GM18861 (cell line): ENCODE data around the gene PFDN4.
A peak's percentile ranks its signal among the peaks of the same experiment; 100 is the strongest.

Experiments
- ATAC-seq: cut with Tn5 transposase; IDR thresholded peaks from one replicate; pipeline ENCODE4 v1.9.1; 2021; ENCODE audit not compliant: unreplicated experiment

Gene PFDN4

DNA sequence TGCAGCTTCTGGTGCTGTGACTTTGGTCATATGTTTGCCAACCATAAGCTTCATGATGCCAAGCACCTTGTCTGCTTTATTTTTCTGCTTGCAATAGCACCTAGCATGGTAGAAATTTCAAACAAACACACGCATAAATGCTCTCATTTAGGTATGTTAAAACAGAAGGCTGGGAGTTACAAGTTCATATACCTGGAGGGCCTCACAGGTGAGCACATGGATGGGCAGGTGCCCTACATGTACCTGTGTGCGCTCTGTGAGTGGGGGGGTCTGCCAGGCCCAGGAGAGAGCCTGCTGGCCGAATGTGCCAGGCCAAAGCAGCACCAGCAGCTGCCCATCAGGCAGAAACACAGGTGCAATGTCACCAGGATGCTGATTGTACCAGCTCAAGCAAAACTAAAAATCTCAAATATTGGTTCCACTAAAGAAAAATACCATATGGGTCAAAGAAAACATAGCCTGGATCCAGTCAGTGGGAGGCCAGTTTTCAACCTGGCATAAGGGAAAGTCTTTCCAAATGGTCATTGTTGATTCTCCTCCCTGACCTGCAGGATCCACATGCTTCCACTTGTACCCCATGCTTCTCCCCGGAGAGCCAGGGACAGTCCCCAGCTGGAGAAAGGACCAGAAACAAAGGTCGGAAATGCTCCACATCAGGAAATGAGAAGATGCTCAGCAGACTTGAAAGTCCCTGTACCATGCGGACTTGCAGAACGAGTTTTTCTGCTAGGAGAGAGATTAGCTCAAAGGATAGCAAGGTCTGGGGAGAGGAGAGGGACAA is 7.2 kb upstream of the PFDN4 start:
- ATAC-seq: no peak

DNA sequence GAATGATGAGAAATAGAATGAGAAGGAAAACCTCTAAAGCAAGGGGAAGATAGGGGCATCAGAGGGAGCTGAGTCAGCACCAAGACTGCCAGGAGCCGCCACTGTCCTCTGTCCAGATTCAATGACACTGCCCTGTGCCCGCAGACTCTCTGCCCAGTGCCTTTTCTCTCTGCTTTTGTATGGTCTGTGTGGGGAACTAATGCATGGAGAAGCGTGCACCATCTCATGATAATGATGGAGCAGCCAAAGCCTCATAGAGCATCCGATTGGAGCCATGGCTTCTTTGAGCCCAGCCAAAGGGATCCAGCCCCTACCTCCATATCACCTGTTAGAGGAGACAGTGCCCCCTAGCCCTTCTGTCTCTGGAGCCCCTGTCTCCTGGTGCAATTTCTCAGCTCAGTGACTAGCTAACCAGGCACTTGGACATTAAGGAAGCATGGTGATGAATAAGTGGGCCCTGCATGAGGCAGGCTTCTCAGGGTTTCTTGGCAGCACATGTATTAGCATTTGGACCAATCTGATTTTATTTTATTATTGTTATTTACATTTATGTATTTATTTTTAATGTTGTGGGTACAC is 6.5 kb upstream of the PFDN4 start:
- ATAC-seq: no peak

DNA sequence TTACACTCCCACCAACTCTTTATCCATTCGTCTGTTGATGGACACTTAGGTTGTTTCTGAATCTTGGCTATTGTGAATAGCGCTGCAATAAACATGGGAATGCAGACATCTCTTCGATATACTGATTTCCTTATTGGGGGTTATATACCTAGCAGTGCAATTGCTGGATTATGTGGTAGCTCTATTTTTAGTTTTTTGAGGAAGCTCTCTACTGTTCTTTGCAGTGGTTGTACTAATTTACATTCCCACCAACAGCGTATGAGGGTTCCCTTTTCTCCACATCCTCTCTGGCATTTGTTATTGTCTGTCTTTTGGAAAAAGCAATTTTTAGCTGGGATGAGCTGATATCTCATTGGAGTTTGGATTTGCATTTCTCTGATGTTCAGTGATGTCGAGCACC is 4.6 kb upstream of the PFDN4 start:
- no peak for ATAC-seq

DNA sequence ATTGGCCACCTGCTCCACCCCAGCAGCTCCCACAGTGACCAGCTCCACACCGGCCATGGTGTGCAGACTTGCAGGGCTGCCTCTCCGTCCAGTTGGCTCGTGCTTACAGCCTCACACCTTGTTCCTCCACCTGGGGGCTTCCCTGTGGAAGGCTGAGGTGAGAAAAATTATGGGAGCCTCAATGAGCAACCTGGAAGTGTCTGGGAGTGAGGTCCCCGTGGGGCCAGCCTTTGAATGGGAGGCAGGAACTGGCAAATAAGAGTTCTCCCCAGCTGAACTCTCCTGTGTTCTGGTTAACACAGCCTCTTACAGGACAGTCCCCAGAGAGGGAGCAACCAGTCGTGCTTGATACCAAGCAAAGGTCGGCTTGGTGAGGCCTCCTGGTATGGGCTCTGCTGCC is 3.8 kb upstream of the PFDN4 start:
- no peak for ATAC-seq

DNA sequence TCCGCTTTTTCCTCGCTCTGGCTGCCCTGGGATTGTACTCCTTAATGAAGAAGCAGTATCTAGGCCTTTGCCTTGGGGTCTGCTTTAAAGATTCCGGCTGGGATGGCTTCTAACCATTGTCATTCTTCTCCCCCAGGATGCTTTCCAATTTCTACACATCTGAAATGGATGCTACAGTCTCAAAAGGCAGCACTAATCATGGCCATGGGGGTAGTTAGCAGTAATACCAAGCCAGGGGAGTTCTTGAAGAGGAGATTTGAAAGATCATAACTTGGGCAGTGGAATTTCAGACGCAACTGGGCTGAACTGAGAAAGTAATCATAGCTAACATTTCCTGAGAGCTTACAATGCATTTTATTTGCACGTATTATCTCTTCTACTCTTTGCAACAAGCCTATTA is 3.4 kb upstream of the PFDN4 start:
- ATAC-seq: no peak

DNA sequence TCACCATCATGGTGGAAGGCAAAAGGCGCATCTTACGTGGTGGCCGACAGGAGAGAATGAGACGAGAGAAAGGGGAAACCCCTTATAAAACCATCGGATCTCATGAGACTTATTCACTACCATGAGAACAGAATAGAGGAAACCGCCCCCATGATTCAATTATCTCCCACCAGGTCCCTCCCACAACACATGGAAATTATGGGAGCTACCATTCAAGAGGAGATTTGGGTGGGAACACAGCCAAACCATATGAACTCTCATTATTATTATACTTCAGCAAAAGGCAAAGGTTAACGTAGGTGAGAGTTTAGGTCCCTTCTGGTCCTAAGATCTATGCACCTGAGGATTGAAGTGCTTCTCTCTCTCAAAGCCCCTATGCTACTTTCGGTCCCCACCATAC is 2.4 kb upstream of the PFDN4 start:
- ATAC-seq: no peak

DNA sequence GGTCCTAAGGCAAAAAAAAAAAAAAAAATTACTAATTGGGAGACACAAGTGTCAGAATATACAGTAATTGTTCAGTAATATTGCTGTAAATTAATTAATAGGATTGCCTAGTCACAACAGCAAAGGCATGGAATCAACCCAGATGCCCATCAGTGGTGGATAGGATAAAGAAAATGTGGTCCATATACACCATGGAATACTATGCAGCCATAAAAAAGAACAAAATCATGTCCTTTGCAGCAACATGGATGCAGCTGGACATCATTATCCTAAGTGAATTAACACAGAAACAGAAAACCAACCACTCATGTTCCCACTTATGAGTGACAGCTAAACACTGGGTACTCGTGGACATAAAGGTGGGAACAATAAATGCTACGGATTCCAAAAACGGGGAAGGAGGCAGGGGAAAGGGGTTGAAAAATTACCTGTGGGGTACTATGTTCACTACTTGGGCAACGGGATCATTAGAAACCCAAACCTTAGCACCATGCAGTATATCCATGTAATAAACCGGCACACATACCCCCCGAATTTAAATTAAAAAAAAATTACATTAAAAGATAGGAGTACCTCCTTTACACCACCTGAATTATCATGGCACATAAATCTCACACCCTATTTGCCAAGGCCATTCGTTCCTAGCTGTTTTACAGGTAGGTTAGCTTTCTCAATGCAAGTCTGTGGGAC is 689 bp upstream of the PFDN4 start:
- no peak for ATAC-seq

DNA sequence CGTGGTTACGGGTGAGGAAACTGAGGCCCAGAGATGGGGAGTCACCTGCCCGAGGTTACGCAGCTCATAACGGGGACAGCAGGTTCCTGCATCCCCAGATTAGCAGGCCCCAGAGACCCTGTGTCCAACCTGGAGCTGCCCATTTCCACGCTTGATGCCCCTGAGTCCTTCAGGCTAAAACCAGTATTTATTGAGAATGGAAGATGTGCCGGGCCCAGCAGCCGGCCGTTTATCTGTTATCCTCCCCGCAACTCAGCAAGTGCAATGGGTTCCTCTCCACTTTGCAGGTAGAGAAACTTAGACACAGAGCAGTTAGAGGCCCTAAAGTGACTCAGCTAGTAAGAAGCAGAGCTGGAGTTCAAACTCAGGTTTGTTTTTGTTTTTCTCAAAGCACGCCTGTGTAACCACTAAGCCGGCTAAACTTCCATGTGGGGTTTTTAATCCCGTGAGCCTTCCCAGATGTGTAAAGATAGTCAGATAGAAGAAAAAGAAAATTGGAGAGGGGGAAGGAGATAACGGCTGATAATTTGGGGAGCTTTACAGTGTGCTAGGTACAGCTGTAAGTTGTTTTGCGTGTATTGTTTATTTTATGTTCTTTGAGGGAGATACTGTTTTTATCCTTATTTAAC is 775 bp downstream of the PFDN4 start:
- no peak for ATAC-seq

DNA sequence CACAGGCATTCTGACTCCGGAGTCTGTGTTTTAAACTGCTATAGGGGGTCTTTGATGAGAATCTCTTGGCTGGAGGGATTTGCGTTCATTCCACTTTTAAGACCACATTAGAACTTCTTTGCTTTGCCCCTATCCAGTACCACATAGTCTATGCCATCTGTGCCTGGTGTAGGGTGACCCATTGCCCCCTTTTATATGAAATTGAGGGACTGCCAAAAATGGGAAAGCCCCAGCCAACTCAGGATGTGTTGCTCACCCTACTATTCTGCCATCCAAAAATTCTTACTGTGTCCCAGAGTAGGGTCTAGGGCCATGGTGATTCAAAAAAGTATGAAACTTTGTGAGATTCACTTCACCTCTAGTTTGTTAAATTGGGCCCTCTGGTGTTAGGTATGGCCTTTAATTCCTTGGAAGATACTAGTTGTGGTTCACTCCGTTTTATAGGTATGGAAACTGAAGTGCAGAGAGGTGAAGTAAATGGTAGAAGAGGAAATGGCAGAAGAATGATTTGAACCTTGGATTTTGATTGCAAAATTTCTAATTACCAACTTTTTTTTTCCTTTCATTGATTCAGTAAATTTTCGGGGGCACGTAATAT is 1.4 kb downstream of the PFDN4 start:
- ATAC-seq: no peak

DNA sequence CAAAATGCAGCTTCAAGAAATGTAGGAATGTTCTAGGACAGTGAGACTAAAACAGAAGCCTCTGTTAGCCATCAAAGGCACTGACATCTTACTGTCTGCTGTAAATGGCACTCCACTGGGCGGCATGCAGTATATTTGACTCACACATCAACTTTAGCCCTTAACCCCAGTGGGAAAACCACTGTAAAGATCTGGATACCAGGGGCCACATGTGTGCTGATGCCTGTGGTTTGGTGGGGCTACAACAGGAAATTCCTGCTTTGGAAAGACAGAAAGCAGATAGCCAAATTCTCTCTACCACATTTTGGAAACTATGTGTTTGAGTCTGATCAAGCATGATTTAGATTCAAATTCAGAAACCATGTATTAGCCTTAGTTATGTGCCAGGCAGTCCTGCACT is 4.3 kb downstream of the PFDN4 start:
- no peak for ATAC-seq

DNA sequence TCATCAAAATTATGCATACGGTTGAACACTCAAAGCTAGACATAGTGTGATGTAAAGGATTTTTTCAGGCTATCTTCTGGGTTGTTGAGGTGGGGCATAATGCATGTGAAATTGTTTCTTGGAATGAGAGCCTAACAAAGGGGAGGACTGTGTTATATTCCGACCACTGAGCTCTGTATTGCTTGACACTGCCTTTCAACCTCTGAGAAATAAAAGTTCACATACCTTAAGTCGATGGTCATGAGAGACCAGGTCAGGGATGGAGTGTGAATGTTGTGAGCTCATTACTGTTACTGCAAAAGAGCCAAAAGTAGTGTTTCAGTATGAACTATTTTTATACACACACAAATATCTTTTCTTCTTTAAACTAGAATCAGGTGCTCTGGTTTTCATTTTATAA is 5.0 kb downstream of the PFDN4 start:
- no peak for ATAC-seq

DNA sequence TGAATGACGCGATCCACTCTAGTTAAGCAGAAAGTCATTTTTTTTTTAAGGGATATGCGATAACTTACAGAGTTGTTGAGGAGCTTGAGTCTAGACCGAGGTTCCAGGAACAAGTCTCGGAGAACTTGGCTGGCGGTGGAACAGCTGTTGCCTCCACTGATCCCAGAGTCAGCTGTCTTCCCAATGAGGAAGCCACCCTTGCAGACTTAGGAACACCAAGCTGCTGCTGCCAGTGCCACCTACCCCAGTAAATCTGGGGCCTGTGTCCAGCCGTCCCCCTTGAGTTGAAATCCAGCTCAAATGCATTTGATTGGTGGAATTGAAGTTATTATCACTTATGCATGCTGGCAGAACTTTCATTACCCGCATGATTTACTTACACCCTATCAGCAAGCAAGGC is 6.7 kb downstream of the PFDN4 start:
- no peak for ATAC-seq

DNA sequence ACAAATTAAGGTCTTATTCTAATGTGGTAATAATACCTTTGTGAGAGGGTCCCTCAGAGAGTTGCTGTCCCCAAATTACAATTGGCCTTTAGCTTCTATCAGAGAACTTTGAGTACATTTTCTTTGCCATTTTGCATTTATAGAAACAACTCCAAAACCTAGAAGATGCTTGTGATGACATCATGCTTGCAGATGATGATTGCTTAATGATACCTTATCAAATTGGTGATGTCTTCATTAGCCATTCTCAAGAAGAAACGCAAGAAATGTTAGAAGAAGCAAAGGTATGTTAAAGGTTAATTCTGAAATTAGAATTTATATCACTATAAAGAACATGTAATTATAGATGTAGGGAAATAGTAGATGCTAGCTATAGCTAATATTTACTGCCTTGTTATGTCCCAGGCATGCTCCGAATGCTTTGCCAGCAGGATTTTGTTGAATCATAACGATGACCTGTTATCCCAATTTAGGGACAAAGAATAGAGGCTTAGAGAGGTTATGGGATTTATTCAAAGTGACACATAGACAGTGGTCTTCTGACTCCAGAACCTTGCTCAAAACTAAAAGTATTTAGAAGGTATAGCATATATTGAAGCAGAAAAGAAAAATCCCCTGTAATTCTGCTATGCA is 7.4 kb downstream of the PFDN4 start:
- ATAC-seq: no peak

DNA sequence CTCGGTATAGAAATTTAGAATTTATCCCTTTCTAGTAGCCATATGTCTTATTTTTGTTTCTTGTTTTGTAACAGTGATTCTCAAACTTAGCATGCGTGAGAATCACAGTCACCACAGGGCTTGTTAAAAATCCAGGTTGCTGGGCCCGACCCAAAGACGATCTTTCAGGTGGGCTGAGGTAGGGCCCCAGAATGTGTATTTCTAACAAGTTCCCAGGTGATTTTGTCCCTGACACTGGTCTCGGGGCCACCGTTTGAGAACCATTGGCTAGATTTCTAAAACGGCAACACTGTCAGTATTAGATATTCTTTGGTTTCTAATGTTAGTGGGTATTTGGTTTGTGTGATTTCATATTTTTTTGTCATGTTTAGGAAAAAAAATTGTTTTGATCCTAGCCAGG is 9.9 kb downstream of the PFDN4 start:
- ATAC-seq: no peak

DNA sequence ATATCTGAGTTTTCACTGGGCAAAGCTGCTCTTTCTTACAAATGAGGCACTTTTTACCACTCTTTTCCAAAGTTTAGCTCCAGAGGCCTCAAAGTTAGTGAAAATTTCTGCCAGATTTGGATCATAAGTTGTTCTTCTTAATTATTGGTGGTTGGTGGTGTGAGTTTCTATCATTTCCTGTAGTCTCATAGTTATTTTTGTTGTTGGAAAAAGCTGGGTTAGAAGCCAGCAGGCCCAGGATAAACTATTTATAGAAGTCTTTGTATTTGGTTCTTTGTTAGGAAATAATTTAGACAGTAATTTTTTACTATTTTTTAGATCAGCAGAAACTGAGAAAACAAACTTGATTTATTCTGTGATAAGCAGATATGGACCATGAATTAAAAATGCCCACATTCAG is 10.6 kb downstream of the PFDN4 start:
- ATAC-seq: no peak

DNA sequence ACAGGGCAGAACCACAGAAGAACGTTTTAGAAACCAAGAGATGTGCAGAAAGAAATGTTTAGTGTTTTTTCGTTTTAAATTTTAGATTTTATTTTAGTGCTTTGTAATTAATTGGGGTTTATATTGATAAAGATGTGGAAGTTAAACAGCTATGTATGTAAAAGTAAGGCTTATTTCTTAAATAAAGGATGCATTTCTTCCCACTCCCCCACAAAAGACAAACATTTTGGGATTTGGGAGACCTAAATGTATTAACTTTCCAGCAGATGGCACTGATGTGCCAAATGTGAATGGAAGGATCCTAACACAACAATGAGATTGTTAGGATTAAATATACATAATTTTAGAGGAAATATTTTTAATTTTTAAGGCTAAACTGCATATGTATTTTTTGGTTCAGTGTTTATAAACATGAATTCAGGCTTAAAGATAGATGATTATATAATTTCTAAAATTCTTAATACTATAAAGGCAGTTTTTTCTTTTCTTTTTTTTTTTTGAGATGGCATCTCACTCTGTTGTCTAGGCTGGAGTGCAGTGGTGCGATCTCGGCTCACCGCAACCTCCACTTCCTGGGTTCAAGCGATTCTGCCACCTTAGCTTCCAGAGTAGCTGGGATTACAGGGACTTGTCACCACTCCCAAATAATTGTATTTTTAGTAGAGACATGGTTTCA is 12.0 kb downstream of the PFDN4 start:
- ATAC-seq: no peak

DNA sequence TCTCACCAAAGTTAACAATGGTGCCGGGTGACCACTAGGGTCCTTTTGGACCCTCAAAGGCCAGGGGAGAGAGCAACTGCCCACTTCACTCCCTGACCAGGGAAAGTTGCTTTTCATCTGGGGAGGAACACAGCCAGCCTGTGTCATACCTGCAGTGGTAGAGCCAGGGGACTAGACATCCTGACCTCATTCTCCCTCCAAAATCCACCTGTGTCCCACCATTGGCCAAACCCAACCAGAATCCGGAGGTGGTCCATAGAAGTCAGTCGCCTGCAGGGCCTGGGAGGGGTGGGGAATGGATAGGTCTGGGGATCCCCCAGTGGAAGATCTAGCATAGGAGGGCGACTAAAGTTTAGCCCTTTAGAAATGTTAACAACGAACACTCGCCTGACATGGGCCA is 12.8 kb downstream of the PFDN4 start:
- no peak for ATAC-seq

DNA sequence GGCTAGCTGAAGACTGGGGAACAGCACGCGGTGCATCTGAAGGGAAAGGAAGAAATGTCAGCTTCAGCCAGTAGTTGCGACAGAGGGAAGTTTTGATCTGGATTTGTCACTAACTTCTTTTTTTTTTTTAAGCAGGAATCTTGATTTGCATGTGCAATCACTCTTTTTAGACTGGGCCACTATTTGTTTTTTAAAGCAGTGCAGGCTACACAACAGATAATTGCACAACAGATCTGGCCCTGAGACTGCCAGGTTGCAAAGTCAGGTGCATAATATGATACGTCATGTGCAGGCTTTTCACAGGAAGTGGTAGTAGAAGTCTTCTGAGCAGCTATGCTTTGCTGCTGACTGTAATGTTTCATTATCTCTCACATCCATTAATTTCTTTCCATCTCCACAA is 13.5 kb downstream of the PFDN4 start:
- peak; percentile 76 for ATAC-seq

DNA sequence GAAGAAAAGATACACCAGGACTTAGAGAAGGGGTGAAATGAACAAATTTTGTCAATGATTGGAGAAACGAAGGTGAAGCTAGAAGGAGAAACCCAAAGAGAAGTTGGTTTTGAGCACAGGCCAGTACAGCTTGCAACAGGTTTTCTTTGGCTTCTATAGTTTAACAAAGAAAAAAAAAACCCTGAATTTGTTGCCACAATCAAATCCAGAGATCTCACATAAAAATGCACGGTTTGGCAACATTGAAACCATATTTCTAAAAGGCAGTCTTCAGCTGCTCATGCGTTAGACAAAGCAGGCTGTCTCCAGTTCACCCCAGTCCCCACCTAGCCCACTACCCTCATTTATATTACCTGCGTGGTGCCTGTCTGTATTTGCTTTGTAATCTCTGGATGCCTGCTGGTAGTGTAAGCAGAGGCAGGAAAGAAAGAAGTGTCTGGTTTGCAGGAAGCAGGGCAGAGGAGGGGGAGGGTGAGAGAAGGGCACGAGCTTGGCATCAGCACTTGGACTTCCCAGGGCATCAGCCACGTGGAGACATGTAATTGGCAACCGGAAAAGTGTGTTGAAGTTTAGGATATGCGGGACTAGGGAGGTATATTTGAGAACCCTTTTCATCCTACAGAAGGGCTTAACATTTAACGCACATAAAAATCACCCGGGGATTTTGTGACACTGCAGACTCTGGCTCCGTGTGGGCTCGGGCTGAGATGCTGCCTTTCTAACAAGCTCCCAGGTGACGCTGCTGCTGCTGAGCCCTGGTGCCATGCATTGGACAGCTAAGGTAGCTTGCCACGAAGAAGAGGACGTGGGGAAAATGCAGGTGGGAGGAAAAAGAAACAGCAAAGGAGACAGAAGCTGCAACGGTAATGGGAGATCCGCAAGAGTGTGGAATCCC is 14.4 kb downstream of the PFDN4 start:
- ATAC-seq: no peak

DNA sequence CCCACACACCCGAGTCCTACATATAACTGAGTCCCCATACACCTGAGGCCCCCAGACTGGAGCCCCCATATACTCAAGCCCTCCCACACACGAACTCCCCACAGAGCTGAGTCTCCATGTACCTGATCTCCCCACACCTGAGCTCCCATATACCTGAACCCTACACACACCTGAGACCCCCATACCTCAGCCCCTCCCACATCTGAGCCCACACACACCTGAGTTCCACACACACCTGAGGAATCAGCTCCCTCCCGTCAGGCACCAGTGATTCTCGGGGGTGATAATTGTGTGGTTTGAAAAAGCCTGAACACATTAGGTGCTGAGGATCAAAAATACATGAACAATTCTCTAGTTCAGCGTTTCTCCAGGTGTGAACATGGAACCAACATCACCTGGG is 15.4 kb downstream of the PFDN4 start:
- ATAC-seq: no peak
